HG03103 (cell line): ENCODE measurements around the gene LMAN1L.
A peak's percentile ranks its signal among the peaks of the same experiment; 100 is the strongest.
"Not testable (repeated sequence)": the region's sequence is repeated elsewhere in the genome, so short reads cannot be mapped to it uniquely, and the experiment has no call there.

Experiments
- ATAC-seq: cut with Tn5 transposase; IDR thresholded peaks from one replicate; pipeline ENCODE4 v1.9.1; 2021; ENCODE audit warnings: low read depth; ENCODE audit not compliant: unreplicated experiment

Gene LMAN1L

GRCh38 chr15:74781431-74782258 lies 31.0 kb upstream of the LMAN1L start, which contains the start of gene CSK:
TSS of gene CSK (plus strand) at chr15:74782080. CDS start at chr15:74798298, 16,218 bp downstream.
- ATAC-seq = no peak

GRCh38 chr15:74782259-74783071 lies 30.2 kb upstream of the LMAN1L start:
- ATAC-seq = no peak

GRCh38 chr15:74783072-74783807 lies 29.4 kb upstream of the LMAN1L start:
- ATAC-seq = no peak

- ATAC-seq = no peak
Measured at GRCh38 chr15:74783808-74784175, 28.8 kb upstream of the LMAN1L start.

- ATAC-seq = no peak
Measured at GRCh38 chr15:74784426-74785193, 28.0 kb upstream of the LMAN1L start.

- ATAC-seq = no peak
Measured at GRCh38 chr15:74785194-74786032, 27.2 kb upstream of the LMAN1L start.

GRCh38 chr15:74786081-74786480 lies 26.6 kb upstream of the LMAN1L start:
- not testable (repeated sequence) for ATAC-seq

GRCh38 chr15:74786551-74787165 lies 26.0 kb upstream of the LMAN1L start:
- no peak for ATAC-seq

- ATAC-seq = peak; percentile 34
Measured at GRCh38 chr15:74787251-74788041, 25.2 kb upstream of the LMAN1L start.

- no peak for ATAC-seq
Measured at GRCh38 chr15:74788042-74788682, 24.5 kb upstream of the LMAN1L start.

- ATAC-seq = no peak
Measured at GRCh38 chr15:74788683-74789151, 23.9 kb upstream of the LMAN1L start.

- no peak for ATAC-seq
Measured at GRCh38 chr15:74789171-74789631, 23.4 kb upstream of the LMAN1L start.

- ATAC-seq = no peak
Measured at GRCh38 chr15:74789741-74790079, 22.9 kb upstream of the LMAN1L start.

- ATAC-seq = no peak
Measured at GRCh38 chr15:74790080-74790916, 22.3 kb upstream of the LMAN1L start.

GRCh38 chr15:74791007-74791406 lies 21.6 kb upstream of the LMAN1L start:
- ATAC-seq = no peak

- ATAC-seq = no peak
Measured at GRCh38 chr15:74791667-74792066, 21.0 kb upstream of the LMAN1L start.
